Measurements from ENCODE around the gene RGCC. TPM values are rescaled to one million over a fixed set of nuclear protein-coding genes. Genes with fewer than 3 reads are reported as not detected.

Gene RGCC
- total RNA-seq, 1 experiment from 2014 or later: not detected

DNA sequence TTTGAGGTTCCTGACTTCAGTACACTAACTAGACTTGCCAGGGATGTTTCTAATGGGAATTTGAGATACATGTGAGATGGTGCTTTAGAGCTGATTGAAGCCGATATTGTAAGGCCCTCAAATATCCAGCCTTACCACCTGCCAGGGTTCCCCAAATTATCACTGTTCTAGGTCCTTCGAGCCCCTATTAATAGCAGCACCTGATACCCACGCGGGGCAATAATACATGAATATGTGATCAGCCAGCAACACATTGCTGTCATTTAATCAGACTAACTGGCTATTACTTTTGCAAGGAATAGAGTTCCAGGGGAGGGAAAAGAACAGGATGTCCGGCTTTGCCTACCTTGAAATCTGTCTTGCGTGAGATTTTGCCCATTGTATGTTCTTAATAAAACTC lies 5.1 kb downstream of the RGCC start:
- no peak overlapping the region for H4K8ac ChIP-seq (replicated peaks; ENCODE audit: insufficient read length, low read depth, low read length)
- H3K27ac ChIP-seq (ENCODE audit: insufficient read length, low read depth, low read length): no peak overlapping the region
- no peaks in the 10 kb centered on the region for H4K20me1 ChIP-seq (ENCODE audit: control insufficient read depth, insufficient read depth, insufficient read length)
- H3K56ac ChIP-seq (ENCODE audit: insufficient read length, low read depth, low read length): no peak overlapping the region
- H3K79me2 ChIP-seq (ENCODE audit: insufficient read depth, low read length): no peaks in the 10 kb centered on the region
- no peak overlapping the region for H3K18ac ChIP-seq (ENCODE audit: insufficient read length, low read depth, low read length)
- no peaks in the 10 kb centered on the region for H3K4me1 ChIP-seq (ENCODE audit: insufficient read depth, low read length)
- H4K5ac ChIP-seq (ENCODE audit: insufficient read length, low read depth, low read length): no peak overlapping the region
- H2AK5ac ChIP-seq (ENCODE audit: insufficient read length, low read length): no peak overlapping the region
- TF ChIP-seq CTCF (conservative IDR thresholded peaks at IDR 0.05): no peak
- H3K23me2 ChIP-seq (ENCODE audit: insufficient read length, low read depth, low read length, poor library complexity, severe bottlenecking): peaks cover 10% of the 10 kb centered on the region
- H4K91ac ChIP-seq (ENCODE audit: insufficient read length, low read depth, low read length): no peak overlapping the region
- no peak for DNase-seq
- no peak overlapping the region for H2BK20ac ChIP-seq (ENCODE audit: low read depth, low read length, poor library complexity, severe bottlenecking)
- peaks cover 19% of the 10 kb centered on the region for H3K27me3 ChIP-seq (ENCODE audit: insufficient read depth, low read length)
- H3K4me1 Mint-ChIP-seq: peaks cover 3 to 8% of the 10 kb centered on the region in 2 experiments; a peak in 3 of 4 replicates
- H3T11ph ChIP-seq (ENCODE audit: low read length): no peak overlapping the region
- H3K27ac Mint-ChIP-seq: no peak overlapping the region
- H3K4me2 ChIP-seq (ENCODE audit: insufficient read depth, insufficient read length, low read length): no peak overlapping the region
- no peak overlapping the region for H2BK12ac ChIP-seq (ENCODE audit: insufficient read length, low read depth, low read length)
- no peak overlapping the region for H2BK15ac ChIP-seq (ENCODE audit: low read depth, low read length)
- H2BK5ac ChIP-seq (ENCODE audit: insufficient read length, low read length): no peak overlapping the region
- H3K27me3 Mint-ChIP-seq (ENCODE audit: low read depth): peaks cover 56% of the 10 kb centered on the region
- H2BK120ac ChIP-seq (ENCODE audit: low read depth, low read length, poor library complexity, severe bottlenecking): no peak overlapping the region
- no peak overlapping the region for H3K9ac ChIP-seq (ENCODE audit: extremely low read depth, insufficient read length, low read length)
- no peak overlapping the region for H3K4ac ChIP-seq (ENCODE audit: low read depth, low read length)
- WGBS (ENCODE audit: extremely low coverage, insufficient read length, low lambda C conversion rate): no CpG with 5 or more reads among the region's 6 CpGs
- H3K23ac ChIP-seq (ENCODE audit: insufficient read length, low read depth, low read length): no peak overlapping the region
- H3K14ac ChIP-seq (ENCODE audit: insufficient read depth, low read length): no peak overlapping the region
- no peaks in the 10 kb centered on the region; a peak in 1 of 5 replicates for H3K9me3 Mint-ChIP-seq
- H3K79me1 ChIP-seq (ENCODE audit: insufficient read depth, low read depth, low read length, poor library complexity, severe bottlenecking): no peaks in the 10 kb centered on the region
- no peaks in the 10 kb centered on the region for H3K9me3 ChIP-seq (ENCODE audit: control insufficient read depth, low read depth, low read length)
- no peak overlapping the region for H3K4me3 Mint-ChIP-seq
- peaks cover 0 to 2% (median 0%) of the 10 kb centered on the region in 3 experiments; a peak in 1 of 7 replicates for H3K36me3 Mint-ChIP-seq (ENCODE audit: insufficient read depth in 1 of 3, low read depth in 3 of 3)
- H2AFZ ChIP-seq (ENCODE audit: low read length): no peak overlapping the region

Data from H9 (cell line).